Activated CD8-positive, alpha-beta memory T cell treated with anti-CD3 and anti-CD28 coated beads, Interleukin-2, amount 50 U/mL, for 4 hours (primary cell): ENCODE data around the gene OR4M2.
"Not testable (repeated sequence)": the region's sequence is repeated elsewhere in the genome, so short reads cannot be mapped to it uniquely, and the experiment has no call there.

Experiments
- DNase-seq: peaks from one replicate; pipeline ENCODE4 v3.0.0-alpha.2; 2020

The OR4M2 gene, protein sequence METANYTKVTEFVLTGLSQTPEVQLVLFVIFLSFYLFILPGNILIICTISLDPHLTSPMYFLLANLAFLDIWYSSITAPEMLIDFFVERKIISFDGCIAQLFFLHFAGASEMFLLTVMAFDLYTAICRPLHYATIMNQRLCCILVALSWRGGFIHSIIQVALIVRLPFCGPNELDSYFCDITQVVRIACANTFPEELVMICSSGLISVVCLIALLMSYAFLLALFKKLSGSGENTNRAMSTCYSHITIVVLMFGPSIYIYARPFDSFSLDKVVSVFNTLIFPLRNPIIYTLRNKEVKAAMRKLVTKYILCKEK

DNA sequence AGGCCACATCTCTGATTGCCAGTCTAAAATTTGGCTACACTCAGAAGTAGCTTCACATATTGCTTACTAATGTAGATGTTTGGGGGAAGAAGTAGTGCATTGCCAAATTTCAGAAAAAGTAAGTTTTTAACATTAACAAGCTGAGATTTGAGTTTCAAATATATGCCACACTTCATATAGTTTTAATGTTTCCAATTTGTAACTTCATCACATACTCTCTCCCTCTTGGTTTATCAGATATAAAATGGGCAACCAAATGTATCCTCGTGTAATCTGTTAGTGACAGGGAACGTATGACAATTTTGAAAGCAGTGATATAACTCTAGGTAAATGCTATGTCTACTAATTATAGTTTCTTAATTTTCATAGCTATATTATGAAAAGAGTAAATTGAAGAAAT lies at the start of gene OR4M2:
Gene OR4M2 (plus strand): TSS at position 301 of the 400 bp plus-strand sequence. CDS start 98 bp downstream, at position 399.
- not testable (repeated sequence) for DNase-seq

DNA sequence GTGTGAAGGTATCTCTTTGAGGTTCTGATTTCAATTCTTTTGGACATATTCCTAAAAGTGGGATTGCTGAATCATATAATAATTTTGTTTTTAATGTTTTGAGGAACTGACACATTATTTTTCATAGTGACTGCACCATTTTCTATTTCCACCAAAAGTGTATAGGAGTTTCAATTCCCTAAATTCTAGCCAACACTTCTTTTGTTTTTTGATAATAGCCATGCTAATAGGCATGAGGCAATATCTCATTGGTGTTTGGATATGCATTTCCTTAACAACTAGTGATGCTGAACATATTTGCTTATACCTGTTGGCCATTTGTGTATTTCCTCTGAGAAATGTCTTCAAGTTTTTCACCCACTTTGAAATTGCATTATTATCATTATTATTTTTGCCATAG lies 11.1 kb upstream of the OR4M2 start:
- not testable (repeated sequence) for DNase-seq

DNA sequence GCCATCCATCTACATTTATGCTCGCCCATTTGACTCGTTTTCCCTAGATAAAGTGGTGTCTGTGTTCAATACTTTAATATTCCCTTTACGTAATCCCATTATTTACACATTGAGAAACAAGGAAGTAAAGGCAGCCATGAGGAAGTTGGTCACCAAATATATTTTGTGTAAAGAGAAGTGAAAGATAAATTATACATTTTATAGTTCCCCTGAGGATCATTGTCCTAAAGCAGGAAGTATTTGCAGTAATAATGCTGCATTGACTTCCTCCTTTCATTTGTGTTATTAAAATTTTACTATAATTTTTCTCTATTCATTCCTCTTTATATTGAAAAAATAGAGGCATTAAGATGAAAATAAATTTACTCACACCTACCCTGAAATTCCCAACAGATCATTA lies 1.1 kb downstream of the OR4M2 start:
- DNase-seq = not testable (repeated sequence)

DNA sequence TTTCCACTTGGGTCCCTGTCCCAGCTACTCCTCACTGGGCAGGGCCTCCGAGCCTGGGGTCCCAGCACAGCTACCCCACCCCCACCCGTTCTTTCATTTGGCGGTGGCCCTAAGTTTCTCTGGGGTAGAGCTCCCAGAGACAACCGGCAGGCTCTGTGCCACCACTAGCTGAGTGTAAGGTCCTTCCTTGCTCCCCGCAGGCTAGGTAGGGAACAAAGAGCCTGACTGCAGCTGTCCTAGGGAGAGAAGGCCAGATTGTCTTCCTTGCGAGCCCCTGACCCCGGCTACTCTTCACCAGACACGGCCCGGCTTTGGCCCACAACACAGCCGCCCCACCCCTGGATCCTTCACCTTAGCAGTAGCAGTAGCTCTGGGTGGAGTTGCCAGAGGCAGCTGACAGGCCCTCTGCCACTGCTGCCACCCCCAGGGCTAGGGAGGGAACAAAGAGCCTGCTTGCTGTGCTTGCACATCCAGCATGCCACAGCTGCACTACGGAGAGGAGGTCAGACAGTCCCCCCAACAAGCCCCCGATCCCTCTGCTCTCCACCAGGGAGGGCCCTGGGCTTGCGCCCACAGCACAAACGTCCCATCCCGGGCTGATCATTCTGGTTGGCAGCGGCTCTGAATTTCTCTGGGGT lies 18.4 kb downstream of the OR4M2 start:
- DNase-seq = not testable (repeated sequence)

DNA sequence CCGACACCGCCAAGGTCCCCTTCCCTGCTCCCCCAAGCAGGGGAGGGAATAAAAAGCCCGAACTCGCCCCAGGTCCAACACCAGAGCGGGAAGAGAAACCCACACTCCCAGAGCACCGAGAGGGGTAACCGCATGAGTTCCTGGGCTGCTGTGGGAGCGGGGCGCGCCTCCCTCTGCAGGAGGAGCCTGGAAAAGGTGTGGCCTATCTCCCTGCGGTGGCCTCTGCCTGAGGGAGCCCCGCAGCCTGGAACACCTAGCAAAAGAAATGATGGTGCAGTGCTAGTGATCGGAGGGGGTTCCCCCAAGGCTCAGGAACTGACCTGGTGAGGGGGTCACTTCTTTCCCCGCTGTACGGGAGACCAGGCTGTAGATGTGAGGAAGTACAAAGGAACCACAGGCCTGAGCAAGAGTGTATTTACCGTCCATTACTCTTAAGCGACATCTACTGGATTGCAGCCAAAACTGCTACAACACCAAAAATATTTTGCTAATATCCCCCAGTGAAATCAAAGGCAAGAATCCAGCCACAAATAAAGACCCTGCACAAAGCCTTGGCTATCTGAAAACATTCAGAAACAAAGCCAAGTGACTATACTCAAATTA lies 19.1 kb downstream of the OR4M2 start:
- not testable (repeated sequence) for DNase-seq

DNA sequence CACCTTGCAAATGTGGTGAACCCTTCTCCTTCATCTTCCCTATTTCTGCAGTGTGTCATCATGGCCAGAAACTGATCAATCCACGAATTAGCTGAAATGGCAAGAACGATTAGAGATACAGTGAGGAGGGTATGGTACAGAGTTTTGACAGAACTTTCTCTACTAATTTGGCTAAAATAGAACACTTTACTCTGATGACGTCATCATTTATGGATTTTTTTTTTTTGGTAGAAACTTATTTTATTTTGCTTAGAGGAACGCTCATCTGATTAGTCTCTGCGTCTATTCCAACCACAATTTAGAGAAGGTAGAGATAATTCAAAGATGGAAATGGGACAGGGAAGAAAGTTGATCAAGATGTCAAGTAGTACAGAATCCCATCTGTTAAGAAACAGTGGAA lies 41.7 kb downstream of the OR4M2 start:
- DNase-seq = not testable (repeated sequence)
